Right lobe of liver (tissue), 4 donors: ENCODE measurements around the gene MAPK14.

Experiments used
- CTCF ChIP-seq, 4 donors: fragments of 200-600 bp in 3 of 4; fragments of 450-650 bp in 1 of 4; IDR thresholded peaks; one replicate each; pipeline versions ENCODE4 v1.5.1 to v1.8.0; 2016 to 2022; ENCODE audit warnings: antibody characterized with exemption in 4 of 4, mild to moderate bottlenecking in 2 of 4
- POLR2A ChIP-seq: fragments of 450-650 bp; IDR thresholded peaks from one replicate; pipeline ENCODE4 v1.6.1; 2017; ENCODE audit warnings: antibody characterized with exemption, mild to moderate bottlenecking
- donor health status: DM: no; HTN: no; CAD: no.
- donor health status: DM: no; HTN: no; CAD: no.
- donor health status: DM: no; HTN: yes; CAD: no.

- no peak for TF ChIP-seq CTCF (IDR thresholded peaks at IDR 0.05)
- TF ChIP-seq POLR2A = no peak
Measured at GRCh38 chr6:36141091-36141490, 113.5 kb downstream of the MAPK14 start.
